Measurements from ENCODE around the gene KMT2C.

GRCh38 chr7:152137476-152138025 lies 298.3 kb downstream of the KMT2C start:
- TF ChIP-seq CTCF (conservative IDR thresholded peaks at IDR 0.05) (no peak), EZH2 (IDR thresholded peaks at IDR 0.05; ENCODE audit: low read depth) (no peak)
